ENCODE data around the gene CSF3R.

- no peak for TF ChIP-seq POLR2A (IDR thresholded peaks at IDR 0.05)
- no peak for TF ChIP-seq CTCF (IDR thresholded peaks at IDR 0.05)
- TF ChIP-seq POLR2AphosphoS5 (IDR thresholded peaks at IDR 0.05) = no peak
These were observed 49.6 kb downstream of the CSF3R start for GRCh38 chr1:36433102-36433501.

All from prostate gland (tissue), 2 donors.